ENCODE data around the gene ECE2.

DNA sequence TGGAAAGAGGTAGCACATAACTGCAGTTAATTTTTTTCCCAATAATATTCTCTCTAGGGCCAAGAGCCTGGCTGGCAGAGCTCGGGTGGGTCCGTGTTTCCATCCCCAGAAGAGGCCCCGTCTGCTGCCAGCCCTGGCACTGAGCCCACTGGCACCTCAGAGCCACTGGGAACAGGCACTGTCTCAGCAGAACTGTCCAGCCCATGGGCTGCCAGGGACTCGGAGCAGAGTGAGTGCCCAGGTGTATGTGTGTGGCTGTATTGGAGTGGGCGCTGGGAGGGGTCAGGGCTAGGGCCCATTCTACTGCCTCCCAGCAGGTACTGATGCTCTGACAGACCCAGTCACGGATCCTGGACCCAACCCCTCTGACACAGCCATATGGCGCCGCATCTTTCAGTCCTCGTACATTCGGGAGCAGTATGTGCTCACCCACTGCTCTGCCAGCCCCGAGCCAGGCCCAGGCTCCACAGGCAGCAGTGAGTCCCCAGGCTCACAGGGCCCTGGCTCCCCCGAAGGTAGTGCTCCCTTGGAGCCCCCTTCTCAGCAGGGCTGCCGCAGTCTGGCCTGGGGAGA is 37.5 kb upstream of the ECE2 start:
- TF ChIP-seq, protein P1, sequence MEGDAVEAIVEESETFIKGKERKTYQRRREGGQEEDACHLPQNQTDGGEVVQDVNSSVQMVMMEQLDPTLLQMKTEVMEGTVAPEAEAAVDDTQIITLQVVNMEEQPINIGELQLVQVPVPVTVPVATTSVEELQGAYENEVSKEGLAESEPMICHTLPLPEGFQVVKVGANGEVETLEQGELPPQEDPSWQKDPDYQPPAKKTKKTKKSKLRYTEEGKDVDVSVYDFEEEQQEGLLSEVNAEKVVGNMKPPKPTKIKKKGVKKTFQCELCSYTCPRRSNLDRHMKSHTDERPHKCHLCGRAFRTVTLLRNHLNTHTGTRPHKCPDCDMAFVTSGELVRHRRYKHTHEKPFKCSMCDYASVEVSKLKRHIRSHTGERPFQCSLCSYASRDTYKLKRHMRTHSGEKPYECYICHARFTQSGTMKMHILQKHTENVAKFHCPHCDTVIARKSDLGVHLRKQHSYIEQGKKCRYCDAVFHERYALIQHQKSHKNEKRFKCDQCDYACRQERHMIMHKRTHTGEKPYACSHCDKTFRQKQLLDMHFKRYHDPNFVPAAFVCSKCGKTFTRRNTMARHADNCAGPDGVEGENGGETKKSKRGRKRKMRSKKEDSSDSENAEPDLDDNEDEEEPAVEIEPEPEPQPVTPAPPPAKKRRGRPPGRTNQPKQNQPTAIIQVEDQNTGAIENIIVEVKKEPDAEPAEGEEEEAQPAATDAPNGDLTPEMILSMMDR (IDR thresholded peaks at IDR 0.05), result no peak
- no peak for TF ChIP-seq POLR2A (IDR thresholded peaks at IDR 0.05)

Measured in breast epithelium (tissue), 3 donors.